HG02943 (cell line): ENCODE measurements around the gene ARFIP2.

ENCODE experiments used
- ATAC-seq: cut with Tn5 transposase; IDR thresholded peaks from one replicate; pipeline ENCODE4 v1.9.1; 2021; ENCODE audit warnings: mild to moderate bottlenecking, low read depth, moderate library complexity; ENCODE audit not compliant: unreplicated experiment

The ARFIP2 gene

DNA sequence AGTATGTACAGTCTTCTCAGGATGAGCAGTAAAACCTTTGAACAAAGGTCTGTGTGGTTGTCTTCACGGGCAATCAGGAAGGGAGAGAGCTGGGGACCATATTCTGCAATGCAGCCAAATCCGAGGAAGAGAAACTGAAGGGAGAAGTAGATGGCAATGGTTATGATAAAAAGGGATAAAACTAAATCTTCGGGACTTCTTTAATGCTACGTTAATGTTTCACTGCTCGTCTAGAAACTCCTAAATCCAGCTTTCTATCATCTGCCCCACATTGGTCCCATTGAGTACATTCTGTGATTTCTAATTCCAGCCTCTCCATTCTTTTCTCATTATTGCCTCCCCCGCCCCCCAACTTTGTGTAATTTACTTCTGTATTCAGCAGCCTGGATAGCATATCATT lies 1.9 kb upstream of the ARFIP2 start:
- ATAC-seq = no peak

DNA sequence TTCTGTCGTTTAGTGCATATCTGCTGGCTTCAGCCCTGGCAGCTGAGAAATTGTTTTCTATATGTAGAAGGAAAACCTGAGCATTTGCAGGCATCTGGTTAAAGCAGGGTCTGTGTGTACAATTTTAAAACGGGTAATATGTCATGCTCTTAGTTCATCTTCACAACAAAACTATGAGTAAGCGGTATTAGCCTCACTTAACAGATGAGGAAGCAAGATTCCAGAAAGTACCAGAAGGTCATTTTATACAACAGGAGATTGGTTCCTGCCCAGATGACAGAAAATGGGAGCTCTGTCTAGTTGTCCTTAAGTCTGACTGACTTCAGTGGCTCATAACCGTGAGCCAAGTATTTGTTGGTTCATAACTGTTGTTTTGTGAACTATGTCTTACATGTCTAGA lies 1.3 kb upstream of the ARFIP2 start:
- no peak for ATAC-seq

DNA sequence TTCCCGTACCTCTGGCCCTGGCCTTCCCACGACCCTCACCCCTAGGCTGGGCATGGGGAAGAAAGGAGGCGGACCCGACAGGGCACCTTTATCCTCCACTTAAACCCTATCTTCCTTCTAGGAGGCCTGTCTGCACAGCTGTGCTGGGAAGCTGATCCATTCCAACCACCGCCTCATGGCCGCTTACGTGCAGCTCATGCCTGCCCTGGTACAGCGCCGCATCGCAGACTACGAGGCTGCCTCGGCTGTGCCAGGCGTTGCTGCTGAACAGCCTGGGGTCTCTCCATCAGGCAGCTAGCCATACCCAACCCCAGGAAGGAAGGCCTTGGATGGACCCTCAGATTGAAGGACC lies 769 bp upstream of the ARFIP2 start:
- no peak for ATAC-seq

GRCh38 chr11:6480299-6480914 lies 724 bp downstream of the ARFIP2 start:
- ATAC-seq = no peak

- ATAC-seq = no peak
Observed at GRCh38 chr11:6476571-6476970, 4.6 kb downstream of the ARFIP2 start.

DNA sequence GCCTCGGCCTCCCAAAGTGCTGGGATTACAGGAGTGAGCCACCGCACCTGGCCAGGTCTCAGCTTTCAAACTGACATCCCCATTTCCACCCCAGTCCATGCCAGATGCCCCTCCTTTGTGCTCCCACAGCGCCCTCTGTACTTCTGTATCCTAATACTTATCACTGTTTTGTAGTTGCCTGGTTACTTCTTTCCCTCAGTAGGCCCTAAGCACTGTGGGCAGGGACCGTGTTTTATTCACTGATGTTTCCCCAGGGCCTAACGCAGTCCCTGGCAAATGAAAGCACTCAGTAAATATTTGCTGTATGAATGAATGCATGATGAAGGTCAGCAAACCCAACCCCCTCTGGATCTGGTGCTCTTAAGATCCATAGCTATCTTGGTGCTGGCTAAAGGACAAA lies 5.2 kb downstream of the ARFIP2 start:
- no peak for ATAC-seq

- no peak for ATAC-seq
Observed at GRCh38 chr11:6474806-6475500, 6.2 kb downstream of the ARFIP2 start.

GRCh38 chr11:6474413-6474792 lies 6.7 kb downstream of the ARFIP2 start:
- no peak for ATAC-seq

DNA sequence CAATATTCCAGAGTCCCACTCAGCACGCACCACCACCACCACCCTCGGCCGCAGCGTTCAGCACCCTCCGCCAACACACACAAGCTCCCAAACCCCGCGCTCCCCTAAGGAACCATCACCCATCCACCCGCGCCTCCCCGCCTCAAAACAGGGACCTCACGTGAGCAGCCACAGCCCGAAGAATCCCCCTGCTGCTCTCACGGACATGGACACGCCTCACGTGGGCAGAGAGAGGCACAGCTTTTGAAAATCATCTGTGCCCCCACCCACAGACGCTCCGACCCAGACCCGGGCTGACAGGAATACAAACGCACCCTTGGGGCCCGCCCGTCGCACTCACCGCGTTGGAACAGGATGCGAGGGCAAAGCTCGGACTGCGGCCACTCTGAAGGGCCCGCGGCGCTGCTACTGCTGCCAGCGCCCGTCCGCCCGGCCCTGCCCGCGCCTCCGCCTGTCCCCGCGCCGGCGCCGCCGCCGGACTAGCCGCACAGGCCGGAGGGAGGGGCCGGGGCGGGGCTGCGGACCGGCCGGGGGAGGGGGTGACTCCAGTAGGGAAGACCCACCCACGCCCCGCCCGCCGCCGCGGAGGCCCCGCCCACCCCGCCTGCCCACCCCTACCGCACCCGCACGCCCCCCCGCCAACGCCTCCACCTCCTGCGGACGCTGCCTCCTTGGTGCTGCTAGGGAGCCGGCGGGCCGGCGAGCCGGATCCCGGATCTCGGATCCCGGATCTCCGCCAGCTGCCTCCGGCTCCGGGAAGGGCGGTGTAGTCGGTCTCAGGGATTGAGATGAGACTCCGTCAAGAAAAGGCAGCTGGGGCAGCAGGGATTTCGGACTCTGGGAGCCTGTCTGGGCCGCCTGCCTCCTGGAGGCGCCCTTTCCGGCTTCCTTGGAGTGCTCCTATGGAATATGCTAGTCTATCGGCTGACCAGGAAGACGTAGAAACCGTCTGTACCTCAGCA lies 7.4 kb downstream of the ARFIP2 start, which contains the start of gene TRIM3:
Gene TRIM3 (minus strand): TSS at position 491 of the 962 bp plus-strand sequence. CDS start 8,246 bp downstream, outside the sequence.
- ATAC-seq = peak; percentile 62

DNA sequence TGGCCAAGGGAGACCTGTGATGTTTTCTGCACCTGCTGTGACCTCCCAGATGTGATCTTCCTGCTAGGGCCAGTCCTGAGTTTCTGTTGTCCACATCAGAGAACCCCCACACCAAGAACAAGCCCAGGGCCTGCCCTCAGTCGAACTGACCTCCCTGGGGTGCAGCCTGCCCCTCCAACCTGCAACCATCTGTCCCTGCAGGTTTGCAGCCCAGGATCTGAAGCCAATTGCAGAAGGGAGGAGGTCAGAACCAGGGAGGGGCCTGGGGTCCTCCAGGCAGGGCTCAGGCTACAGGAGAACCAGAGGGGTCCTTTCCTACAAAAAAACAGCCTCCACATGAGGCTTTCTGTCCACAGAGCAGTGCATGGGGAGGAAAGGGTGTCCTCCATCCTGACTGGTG lies 8.2 kb downstream of the ARFIP2 start:
- ATAC-seq = no peak

DNA sequence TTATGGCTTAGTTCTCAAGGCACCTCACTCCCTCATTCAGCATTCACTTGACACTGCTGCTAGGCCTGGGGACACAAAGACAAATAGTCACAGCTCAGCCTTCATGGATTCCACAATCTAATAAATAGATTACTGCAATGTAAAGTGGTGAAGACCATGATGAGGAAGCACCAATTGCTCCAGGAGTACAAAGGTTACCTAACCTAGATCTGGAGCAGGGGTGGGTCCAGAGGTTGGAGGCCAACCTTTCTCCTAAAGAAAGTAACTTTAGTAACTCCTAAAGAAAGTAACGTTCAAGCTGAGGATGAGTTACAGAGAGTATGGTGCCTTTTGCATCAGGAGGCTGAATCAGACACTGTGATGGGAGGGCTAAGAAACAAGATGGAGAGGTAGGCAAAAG lies 11.5 kb downstream of the ARFIP2 start:
- no peak for ATAC-seq

DNA sequence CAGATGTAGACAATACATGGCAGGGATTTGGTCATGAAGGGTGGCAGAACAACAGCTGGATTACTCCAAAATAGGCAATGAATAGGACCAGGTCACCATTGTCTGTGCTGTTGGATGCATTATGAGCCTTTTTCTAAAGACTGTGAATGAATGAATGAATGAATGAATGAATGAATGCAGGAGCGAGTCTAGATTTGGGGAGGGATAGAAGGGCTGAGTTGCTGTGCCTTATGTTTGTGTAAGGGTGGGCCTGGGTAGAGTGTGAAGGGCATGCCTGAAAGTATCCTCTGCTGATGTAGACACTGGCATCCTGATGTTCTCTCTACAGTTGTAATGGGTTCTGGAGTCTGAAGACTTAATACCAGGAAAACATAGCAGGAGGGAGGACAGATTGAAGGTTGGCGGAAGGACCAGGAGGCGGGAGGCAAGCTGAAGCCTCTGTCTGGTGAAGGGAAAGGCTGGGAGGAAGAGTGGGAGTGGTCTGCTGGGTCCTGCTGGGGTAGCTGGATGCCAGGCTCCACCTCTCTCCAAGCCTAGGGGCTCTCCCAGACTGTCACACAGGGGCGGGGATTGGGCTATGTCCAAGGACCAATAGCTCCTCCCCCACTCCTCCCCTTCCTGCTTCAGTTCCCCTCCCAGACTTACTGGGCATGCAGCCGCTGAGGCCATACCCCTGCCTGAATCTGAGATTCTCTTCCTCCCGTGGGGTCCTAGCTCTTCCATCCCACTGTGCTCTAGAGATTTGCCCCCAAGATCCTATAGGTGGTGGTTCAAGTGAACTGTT lies 12.2 kb downstream of the ARFIP2 start:
- no peak for ATAC-seq

DNA sequence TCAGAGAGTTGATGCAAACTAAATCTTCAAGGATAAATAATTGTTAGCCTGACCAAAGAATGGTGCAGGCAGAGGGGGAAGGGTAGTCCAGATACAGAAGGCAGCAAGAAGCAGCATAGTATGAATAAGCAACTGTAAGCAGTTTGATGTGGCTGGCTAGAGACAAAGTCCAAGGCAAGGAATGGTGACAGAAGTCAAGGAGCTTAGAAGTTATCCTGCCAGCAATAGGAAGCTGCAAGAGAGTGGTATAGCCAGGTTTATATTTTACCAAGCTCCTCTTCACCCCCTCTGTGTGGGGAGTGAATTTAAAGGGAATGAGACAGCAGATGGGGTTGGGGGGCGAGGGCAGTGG lies 22.1 kb downstream of the ARFIP2 start:
- ATAC-seq = no peak

DNA sequence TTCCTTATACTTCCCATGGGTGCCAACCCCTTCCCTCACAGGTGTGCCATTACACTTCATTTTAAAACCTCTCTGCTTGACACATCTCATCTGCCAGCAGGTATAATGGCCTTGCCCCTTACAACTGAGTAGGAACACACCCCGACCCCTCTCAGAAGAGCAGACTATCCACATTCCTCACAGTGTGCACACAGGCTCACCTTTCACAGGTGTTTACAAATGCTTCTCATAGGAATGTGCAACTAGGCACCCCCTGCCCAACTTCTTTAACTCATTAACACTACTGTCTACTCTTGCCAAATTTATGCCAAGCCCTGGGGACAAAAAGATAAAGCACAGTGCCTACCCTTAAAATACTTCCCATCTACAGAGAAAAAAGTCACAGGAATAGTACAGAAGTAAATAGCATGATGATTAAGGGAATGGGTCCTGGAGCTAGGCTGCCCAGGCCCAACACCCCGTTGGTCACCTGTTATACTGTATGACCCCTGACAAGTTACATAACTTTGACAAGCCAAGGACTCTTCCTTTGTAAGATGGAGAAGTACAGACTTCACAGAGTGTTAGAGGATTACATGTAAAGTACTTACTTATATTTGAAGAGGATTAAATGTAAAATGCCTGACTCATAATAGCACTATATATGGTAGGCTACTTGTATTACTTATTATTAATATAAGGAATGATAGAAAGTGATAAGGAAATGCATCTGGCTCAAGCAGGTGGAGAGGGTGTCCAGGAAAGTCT lies 22.6 kb downstream of the ARFIP2 start:
- ATAC-seq = no peak

DNA sequence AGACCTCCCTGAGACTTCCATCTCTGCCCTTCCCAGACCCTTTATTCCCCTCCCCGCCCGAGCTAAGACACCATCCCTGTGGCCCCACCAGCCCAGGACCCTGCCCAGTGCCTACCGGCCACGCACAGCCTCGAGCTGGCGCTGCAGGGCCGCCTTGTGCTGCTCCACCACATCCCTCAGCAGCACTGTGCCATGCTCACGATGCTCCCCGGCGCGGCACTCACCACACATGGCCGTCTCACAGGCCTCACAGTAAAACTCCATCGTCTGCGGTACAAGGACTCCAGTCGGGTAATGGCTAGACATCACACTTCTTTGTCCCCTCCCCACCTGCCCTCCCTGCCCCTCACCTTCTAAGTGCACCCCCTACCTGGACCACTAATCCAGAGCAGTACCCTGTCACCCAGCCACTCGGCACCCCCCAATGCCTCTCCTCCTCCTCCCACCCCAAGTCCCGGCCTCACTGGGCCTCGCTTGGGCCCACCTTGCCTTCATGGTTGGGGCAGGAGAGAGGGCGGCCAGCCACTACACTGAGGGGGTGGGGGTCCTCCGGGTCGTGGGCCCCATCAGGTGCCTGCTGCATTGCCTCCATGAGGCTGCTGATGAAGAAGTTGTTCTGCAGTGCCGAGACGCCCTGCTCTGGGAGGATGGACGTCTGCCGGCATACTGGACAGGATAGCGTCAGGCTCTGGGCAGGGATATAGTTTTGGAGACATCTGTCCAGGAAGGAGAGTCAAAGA lies 23.4 kb downstream of the ARFIP2 start:
- no peak for ATAC-seq

DNA sequence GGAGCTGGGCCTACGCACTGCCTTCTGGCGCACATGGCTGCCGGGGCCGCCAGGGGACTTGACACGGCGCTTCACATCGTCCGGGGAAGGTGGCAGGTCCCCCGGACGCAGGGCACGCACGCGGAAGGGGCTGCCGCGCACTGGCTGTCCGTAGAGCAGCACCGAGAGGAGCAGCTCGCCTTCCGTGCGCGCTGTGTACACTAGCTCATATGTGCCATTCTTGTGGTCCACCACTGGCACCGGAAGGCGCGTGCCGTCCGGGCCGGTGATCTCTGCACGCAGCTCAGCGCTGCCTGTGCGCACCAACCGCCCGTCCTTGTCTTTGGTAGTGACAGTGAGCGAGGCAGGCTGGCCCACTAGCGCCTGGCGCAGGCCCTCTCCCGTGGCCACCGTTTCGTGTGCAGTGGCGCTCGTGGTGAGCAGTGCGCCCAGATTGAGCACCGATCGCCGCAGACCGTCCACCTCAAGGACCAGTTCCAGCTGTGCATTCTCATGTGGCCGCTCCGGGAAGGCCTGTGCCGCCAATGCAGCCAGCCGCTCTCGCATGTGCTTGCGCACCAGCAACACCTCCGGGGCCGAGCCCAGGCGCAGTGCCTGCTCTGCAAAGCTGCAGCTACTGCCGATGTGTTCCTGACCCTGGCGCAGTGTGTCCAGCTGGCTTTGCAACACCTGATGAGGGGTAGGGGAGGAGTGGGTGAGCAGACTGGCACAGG lies 24.6 kb downstream of the ARFIP2 start:
- ATAC-seq = no peak

DNA sequence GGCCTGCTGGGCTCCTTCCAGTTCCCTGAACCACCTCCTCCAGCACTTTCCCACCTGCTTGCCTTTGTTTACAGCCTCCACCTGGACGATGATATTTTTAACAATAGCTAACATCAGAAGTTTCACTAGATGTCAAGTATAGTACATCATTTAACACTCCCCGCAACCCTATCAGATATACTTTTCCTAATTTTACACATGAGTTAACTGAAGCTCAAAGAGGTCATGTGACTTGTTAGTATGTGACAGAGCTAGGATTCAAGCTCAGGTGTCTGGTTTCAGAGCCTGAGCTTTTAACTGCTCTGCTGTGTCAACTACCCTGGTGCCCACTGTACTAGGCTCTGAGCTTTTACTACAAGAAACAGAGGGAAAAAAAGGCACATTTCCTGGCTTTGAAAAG lies 26.1 kb downstream of the ARFIP2 start:
- ATAC-seq = no peak

GRCh38 chr11:6453152-6453551 lies 28.0 kb downstream of the ARFIP2 start:
- ATAC-seq = no peak

- no peak for ATAC-seq
Observed at GRCh38 chr11:6452219-6452618, 28.9 kb downstream of the ARFIP2 start.
